ENCODE measurements around the gene MACROH2A2. TPM values are rescaled to one million over a fixed set of nuclear protein-coding genes. Genes with fewer than 3 reads are reported as not detected.

The MACROH2A2 gene
- total and polyA plus RNA-seq, 3 donors from 2014 or later, result 31.0 to 72.3 (median 69.6) TPM

GRCh38 chr10:70135046-70135445, 82.4 kb downstream of the MACROH2A2 start:
- intact Hi-C loops (cut with DNase I; ENCODE audit: low total_unique reads), result no loop called here
- peaks cover 6% of the 10 kb centered on the region for H3K4me1 ChIP-seq
- no peak for DNase-seq
- H3K27ac ChIP-seq, result no peak overlapping the region
- 87 to 94% methylated on average over 3 of the region's 3 CpGs for WGBS, 2 donors
- no peak for TF ChIP-seq POLR2A (IDR thresholded peaks at IDR 0.05)
- no peak for TF ChIP-seq CTCF (IDR thresholded peaks at IDR 0.05)
- no peaks in the 10 kb centered on the region for H3K36me3 ChIP-seq (ENCODE audit: low read depth, missing control alignments)
- H3K9me3 ChIP-seq, result no peaks in the 10 kb centered on the region
- H3K4me3 ChIP-seq, result no peak overlapping the region
- H3K27me3 ChIP-seq, result no peaks in the 10 kb centered on the region

DNA sequence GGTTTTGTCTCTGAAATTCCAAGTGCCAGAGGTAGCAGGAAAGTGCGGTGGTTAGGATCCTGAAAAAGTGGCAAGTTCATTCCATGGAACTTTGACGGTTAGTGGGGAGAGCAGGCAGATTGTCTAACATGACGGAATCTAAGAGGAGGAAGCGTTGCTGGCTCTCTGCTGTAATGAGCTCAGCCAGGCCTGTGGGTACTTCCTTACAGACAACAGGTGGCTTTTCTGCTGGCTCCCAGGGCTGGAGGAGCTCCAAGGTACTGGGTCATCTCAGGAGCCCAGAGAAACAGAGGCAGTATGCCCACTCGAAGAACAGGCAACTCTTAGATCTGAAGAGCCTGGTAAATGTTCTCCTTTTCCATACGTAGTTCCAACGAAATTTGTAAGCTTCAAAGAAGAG, 83.0 kb downstream of the MACROH2A2 start:
- Histone ChIP-seq H3K36me3 (ENCODE audit: low read depth, missing control alignments) (no peaks in the 10 kb centered on the region), H3K27ac (no peak overlapping the region), H3K4me1 (peaks cover 6% of the 10 kb centered on the region), H3K9me3 (no peaks in the 10 kb centered on the region), H3K27me3 (no peaks in the 10 kb centered on the region), H3K4me3 (no peak overlapping the region)
- TF ChIP-seq CTCF (IDR thresholded peaks at IDR 0.05) (no peak), POLR2A (IDR thresholded peaks at IDR 0.05) (no peak)
- DNase-seq, result no peak
- intact Hi-C loops (cut with DNase I; ENCODE audit: low total_unique reads), result no loop called here
- 79 to 80% methylated on average over 7 of the region's 7 CpGs for WGBS, 2 donors

- Histone ChIP-seq H3K27me3 (no peaks in the 10 kb centered on the region), H3K36me3 (ENCODE audit: low read depth, missing control alignments) (no peaks in the 10 kb centered on the region), H3K4me1 (peaks cover 2% of the 10 kb centered on the region), H3K4me3 (no peak overlapping the region), H3K27ac (no peak overlapping the region), H3K9me3 (no peaks in the 10 kb centered on the region)
- WGBS, 2 donors, result 78 to 81% methylated on average over 9 of the region's 9 CpGs
- intact Hi-C loops (cut with DNase I; ENCODE audit: low total_unique reads), result no loop called here
- no peak for DNase-seq
- no peak for TF ChIP-seq POLR2A (IDR thresholded peaks at IDR 0.05)
- no peak for TF ChIP-seq CTCF (IDR thresholded peaks at IDR 0.05)
These were observed 84.5 kb downstream of the MACROH2A2 start for GRCh38 chr10:70137135-70137534.

- H3K4me3 ChIP-seq, result no peak overlapping the region
- no peak overlapping the region for H3K27ac ChIP-seq
- intact Hi-C loops (cut with DNase I; ENCODE audit: low total_unique reads), result no loop called here
- no peaks in the 10 kb centered on the region for H3K36me3 ChIP-seq (ENCODE audit: low read depth, missing control alignments)
- H3K27me3 ChIP-seq, result no peaks in the 10 kb centered on the region
- no peaks in the 10 kb centered on the region for H3K4me1 ChIP-seq
- TF ChIP-seq CTCF (IDR thresholded peaks at IDR 0.05) (no peak), POLR2A (IDR thresholded peaks at IDR 0.05) (no peak)
- WGBS, 2 donors, result 91 to 96% methylated on average over 9 to 14 of the region's 14 CpGs
- DNase-seq, result no peak
- H3K9me3 ChIP-seq, result no peaks in the 10 kb centered on the region
These were observed 85.6 kb downstream of the MACROH2A2 start for GRCh38 chr10:70137927-70138883.

All from testis (tissue), 3 donors.